Stimulated activated CD4-positive, alpha-beta T cell treated with anti-CD3 and anti-CD28 coated beads, Interleukin-4, amount 100 ng/mL, for 4 hours (primary cell): ENCODE results near the gene SBNO1.

Experiments
- DNase-seq, 2 experiments: peaks; one replicate each; pipeline ENCODE4 v3.0.0-alpha.2; 2020

Gene SBNO1

DNA sequence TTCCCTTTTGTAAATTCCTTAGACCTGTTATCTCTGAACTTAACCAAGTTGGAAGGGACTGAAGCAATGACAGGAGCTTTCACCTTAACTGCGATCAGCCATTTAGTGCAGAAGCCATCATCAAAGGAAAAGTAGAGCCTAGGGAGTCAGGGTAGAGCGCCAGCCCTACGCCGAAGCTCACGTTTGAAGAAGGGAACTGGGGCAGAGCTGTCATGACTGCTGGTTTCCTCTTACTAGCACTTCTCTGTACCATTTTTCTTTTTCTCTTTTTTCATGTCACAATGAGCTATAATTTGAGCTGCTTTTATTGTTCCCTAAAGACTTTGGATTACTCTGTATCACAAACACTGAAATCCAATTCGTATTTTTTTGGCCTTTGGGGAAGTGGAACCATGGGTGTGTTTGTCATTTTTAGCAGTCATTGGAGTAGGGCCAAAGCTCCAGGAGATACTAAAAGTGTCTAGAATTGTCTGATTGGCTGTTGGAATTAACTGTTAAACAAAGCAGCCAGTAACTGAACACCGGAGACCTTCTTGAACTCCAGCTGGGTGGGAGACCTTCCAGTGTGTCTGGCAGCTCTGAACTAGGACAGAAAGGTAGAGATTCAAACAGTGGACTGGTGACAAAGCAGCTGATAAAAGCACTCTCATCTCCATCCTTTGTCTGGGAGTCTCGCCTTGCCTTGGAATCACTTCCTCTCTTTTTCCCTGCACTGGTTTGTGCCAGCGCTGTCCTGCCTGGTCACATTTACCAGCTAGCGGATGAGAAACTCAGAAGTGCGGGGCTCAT, 122.3 kb downstream of the SBNO1 start:
- no peak for DNase-seq
